GM19238 (cell line): ENCODE data around the gene ROBO3.

Experiments used
- DNase-seq: peaks from one replicate; pipeline ENCODE4 v3.0.0; 2011; ENCODE audit warnings: low spot score; ENCODE audit not compliant: insufficient read length

ROBO3 gene

GRCh38 chr11:124890683-124891372 is 25.6 kb downstream of the ROBO3 start:
- no peak for DNase-seq

GRCh38 chr11:124891373-124891861 is 26.2 kb downstream of the ROBO3 start:
- no peak for DNase-seq

GRCh38 chr11:124892146-124892545 is 26.9 kb downstream of the ROBO3 start:
- DNase-seq = no peak

- no peak for DNase-seq
Measured at GRCh38 chr11:124892750-124893454, 27.7 kb downstream of the ROBO3 start.

GRCh38 chr11:124893781-124894401 is 28.7 kb downstream of the ROBO3 start:
- no peak for DNase-seq

GRCh38 chr11:124894606-124895430 is 29.6 kb downstream of the ROBO3 start:
- no peak for DNase-seq

- no peak for DNase-seq
Measured at GRCh38 chr11:124895471-124895971, 30.3 kb downstream of the ROBO3 start.

GRCh38 chr11:124896071-124896750 is 31.0 kb downstream of the ROBO3 start:
- DNase-seq = no peak

GRCh38 chr11:124896821-124897391 is 31.7 kb downstream of the ROBO3 start:
- DNase-seq = no peak

GRCh38 chr11:124897674-124898262 is 32.5 kb downstream of the ROBO3 start, which contains the start of gene ROBO4:
Gene ROBO4 (minus strand): TSS chr11:124897865. CDS start chr11:124897795, 70 bp downstream.
- DNase-seq = no peak

GRCh38 chr11:124898263-124898680 is 33.0 kb downstream of the ROBO3 start:
- no peak for DNase-seq

GRCh38 chr11:124898711-124899110 is 33.5 kb downstream of the ROBO3 start:
- no peak for DNase-seq

- DNase-seq = no peak
Measured at GRCh38 chr11:124899383-124900145, 34.3 kb downstream of the ROBO3 start.

- no peak for DNase-seq
Measured at GRCh38 chr11:124900464-124900863, 35.2 kb downstream of the ROBO3 start.

GRCh38 chr11:124902616-124903015 is 37.4 kb downstream of the ROBO3 start:
- DNase-seq = no peak

- no peak for DNase-seq
Measured at GRCh38 chr11:124915541-124916369, 50.5 kb downstream of the ROBO3 start.

- no peak for DNase-seq
Measured at GRCh38 chr11:124916370-124916710, 51.1 kb downstream of the ROBO3 start.

GRCh38 chr11:124917115-124917637 is 51.9 kb downstream of the ROBO3 start:
- DNase-seq = no peak
